ENCODE measurements around the gene MIS12.

The MIS12 gene

DNA sequence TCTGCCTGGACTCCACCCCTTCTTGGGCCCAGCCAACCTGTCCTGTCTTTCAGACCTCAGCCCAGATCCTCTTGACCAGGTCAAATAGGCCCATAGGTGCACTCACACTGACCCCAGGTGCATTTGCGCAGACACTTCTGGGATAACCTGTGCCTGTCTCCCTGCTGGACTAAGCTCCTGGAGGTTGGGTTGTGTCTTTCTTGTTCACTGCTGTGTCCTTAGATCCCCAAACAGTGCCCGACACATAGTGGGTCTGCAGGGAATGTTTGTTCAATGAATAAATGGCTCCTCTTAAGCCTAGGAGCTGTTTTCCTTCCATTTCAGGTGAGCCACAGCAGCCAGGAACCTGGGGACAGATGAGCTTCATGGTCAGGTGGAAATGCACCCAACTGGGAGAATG is 49.1 kb downstream of the MIS12 start:
- DNase-seq = no peak

GRCh38 chr17:5536866-5537650 is 50.7 kb downstream of the MIS12 start:
- ATAC-seq (no peak), DNase-seq (no peak)

More for the DNA sequence above, 49.1 kb downstream of the MIS12 start:
- no peak for ATAC-seq

- DNase-seq (no peak), ATAC-seq (no peak)
Observed at GRCh38 chr17:5539286-5539685, 52.9 kb downstream of the MIS12 start.

- no peak for DNase-seq
Observed at GRCh38 chr17:5540321-5540720, 54.0 kb downstream of the MIS12 start.

More at GRCh38 chr17:5540321-5540720, 54.0 kb downstream of the MIS12 start:
- ATAC-seq = no peak

All from stimulated activated naive CD8-positive, alpha-beta T cell treated with anti-CD3 and anti-CD28 coated beads, Interleukin-15, Interleukin-2, amounts not matched to agents 100 U/mL and 50 U/mL, for 24 hours (primary cell).